HG03139 (cell line): ENCODE measurements around the gene FAT2.

Experiments
- ATAC-seq: cut with Tn5 transposase; IDR thresholded peaks from one replicate; pipeline ENCODE4 v1.9.1; 2021; ENCODE audit not compliant: unreplicated experiment

FAT2 gene

DNA sequence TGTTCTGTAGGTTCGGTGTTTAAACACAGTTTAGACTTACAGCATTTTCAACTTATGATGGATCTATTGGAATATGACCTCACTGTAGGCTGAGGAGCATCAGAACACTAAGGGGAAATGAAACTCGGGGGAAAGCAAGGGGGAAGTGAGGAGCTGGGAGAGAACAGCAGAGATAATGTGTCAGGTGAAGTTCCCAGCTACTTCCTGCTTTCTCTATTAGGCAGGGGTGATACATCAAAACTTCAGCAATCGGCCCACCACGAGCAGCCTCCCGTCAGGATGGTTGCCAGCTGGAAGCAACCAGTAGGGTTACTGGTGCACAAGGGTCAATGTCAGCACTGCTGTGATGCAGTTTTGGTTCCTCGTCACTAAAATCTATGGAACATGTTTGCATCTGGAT, 34.3 kb downstream of the FAT2 start:
- no peak for ATAC-seq

DNA sequence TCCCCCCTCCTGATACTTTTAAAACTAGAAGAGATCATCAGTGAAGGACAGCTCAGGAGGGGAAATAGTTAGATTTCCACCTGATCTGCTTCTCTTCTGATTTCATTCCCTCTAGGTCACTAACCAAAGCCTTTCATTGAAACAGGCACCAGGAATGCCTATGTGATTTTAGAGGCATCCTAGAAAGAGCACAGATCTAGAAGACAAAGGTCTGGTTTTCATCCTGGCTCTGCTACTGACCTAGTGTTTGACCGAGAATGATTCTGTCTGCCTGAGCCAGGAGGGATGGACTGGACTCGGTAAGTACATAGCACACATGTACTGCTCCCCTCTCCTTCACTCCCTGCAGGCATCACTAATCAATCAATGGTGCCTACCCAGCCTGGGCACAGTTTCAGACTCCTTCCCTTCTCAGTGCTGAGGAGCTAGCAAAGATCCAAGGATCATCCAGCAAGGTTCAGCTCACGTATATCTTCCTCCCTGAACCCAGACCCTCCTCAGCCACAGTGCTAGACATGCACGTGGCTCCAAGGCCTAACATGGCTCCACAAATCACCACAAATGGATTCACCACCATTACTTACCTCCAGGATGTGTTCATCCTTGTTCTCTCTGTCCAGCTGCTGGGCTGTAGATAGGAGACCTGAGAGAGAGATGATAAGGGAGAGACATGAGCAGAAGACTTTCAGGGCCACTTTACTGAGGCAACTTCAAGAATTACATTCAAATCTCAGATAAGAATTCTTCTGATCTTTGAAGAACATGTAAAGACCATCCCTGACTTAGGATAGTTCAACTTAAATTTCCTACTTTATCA, 35.2 kb downstream of the FAT2 start:
- no peak for ATAC-seq

DNA sequence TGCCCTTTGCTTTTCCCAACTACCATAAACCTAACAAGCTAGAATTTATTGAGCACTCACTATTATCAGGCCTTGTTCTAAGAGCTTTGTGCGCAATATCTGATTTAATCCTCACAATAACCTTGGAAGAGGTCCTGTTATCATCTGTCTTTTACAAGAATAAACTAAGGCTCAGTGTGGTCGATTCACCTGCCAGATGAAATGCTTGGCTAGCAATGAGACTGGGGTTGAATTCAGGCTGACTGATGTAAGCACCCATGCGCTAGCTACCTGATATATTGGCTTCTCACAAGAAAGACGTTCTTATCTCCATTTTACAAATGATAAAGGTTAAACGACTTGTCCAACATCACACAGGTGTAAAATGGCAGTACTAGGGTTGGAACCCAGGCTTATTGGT, 37.4 kb downstream of the FAT2 start:
- ATAC-seq, result no peak

DNA sequence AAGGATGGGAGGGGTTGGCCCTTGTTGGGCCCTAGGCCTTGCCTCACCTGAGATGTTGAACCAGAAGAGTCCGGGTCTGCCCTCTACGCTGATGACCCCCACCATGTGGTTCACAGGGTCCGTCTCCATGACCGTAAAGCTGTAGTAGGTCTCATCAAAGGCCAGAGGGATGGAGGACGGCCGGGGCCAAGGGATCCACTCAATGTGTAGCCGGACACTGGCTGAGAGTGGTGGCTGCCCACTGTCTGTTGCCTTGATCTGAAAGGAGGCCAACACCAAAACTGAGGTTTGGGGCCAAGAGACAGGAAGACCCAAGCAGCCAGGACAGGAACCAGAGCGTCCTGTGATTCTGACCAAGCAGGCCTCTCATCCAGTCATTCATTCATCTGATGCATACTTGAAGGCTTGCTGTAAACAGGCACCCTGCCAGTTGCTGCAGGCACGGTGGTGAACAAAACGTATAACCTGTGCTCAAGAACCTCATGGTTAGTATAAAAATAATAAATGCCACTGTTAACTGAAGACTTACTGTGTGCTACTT, 37.9 kb downstream of the FAT2 start:
- no peak for ATAC-seq

DNA sequence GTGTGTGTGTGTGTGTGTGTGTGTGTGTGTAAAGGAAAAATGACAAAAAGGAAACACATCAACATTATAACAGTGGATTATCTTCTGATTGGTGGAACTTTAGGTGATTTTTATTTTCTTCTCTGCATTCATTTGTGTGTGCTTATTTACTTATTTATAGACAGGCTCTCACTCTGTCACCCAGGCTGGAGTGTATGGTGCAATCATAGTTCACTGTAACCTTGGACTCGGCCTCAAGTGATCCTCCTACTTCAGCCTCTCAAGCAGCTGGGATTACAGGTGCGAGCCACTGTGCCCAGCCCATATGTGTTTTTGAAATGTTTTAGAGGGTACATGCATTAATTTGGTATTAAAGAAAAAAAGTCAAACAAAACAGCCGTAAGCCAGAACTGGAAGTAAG, 39.1 kb downstream of the FAT2 start:
- ATAC-seq, result no peak

DNA sequence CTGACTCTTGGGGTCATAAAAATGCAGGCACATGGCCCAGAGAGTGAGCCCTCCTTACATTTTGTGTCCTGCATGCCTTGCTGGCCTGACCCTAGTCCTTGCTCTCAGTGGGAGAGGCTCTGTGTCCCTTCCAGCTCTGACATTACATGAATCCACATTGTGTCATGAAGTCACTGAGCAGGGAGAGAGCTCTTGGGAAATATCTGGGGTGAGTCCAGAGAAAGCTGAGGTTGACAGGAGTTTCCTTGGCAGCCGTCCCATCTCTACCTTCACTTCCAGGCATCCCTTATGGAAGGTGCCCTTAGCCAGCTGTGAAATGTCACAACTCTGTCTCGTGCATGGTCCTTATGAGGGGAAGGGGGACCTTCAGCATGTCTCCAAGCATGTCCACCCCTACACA, 41.0 kb downstream of the FAT2 start:
- no peak for ATAC-seq

DNA sequence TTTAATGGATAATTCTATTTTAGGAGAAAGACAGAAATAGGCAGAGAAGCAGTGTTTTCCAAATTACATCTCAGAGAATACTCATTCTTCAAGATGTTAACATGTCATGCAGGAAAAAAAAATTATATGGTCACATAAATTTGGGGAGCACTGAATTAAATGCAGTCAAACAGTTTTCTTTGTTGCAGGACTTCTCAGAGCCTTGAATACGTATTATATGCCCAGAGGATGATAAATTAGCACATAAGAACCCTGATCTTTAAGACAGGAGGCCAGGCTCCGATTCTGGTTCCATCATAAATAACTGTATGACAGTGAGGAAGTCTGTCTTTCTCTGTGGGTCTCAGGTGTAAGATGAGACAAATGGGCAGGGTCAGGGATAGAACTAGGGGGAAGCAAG, 41.4 kb downstream of the FAT2 start:
- no peak for ATAC-seq

DNA sequence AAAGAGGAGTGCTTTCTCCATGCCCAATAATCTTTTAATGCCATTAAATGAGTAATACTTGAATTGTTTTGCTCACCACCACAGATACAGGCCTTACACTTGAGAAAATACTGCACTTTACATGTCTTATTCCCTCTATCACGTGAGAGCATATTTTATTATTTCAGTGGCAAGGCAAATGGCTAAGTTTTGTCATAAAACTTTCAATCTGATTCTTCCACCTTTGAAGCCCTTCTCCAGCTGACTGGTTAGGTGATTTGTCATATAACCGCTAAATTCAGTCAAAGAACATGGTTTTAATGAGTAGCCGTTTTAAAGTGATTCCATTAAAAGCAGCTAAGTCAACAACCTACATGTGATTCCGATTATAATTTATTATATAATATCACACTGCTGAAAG, 43.8 kb downstream of the FAT2 start:
- ATAC-seq, result no peak

DNA sequence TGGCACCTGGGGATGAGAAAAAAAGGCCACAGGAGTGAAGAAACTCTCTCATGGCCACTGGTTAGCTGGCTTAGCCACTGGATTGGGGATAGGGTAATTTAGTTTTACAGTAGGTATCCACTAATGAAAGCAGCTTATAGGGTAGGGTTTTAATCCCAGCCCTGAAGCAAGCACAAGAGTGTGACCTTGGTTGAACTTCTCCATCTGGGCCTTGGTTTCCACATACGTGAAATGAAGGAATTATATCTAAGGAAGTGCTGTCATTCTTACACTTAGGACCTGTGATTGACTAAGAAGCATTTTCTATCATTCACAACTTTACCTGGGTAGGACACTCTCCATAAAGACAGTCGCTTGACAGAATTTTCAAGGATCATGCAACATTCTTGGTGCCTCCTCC, 49.6 kb downstream of the FAT2 start:
- no peak for ATAC-seq
